Gastrocnemius medialis (tissue), 4 donors: ENCODE results near the gene PDPN.

Source experiments
- CTCF ChIP-seq, 5 experiments: fragments of 450-650 bp in 3 of 5; fragments of 200-600 bp in 2 of 5; sonication (generic) in 2 of 5; IDR thresholded peaks in 4 of 5; conservative IDR thresholded peaks in 1 of 5; 1 replicate in 4 of 5; 2 replicates in 1 of 5; pipeline ENCODE4 v1.5.1; 2016 to 2019; ENCODE audit warnings: antibody characterized with exemption in 5 of 5, mild to moderate bottlenecking in 3 of 5, moderate library complexity in 3 of 5
- POLR2A ChIP-seq, 2 donors: fragments of 450-650 bp; IDR thresholded peaks; one replicate each; pipeline ENCODE4 v1.6.1; 2017; ENCODE audit warnings: antibody characterized with exemption in 2 of 2, mild to moderate bottlenecking in 2 of 2, moderate library complexity in 2 of 2

GRCh38 chr1:13549021-13549420, 34.6 kb upstream of the PDPN start:
- TF ChIP-seq CTCF (IDR thresholded peaks at IDR 0.05 in 4 of 5, conservative IDR thresholded peaks at IDR 0.05 in 1 of 5) (no peak), POLR2A (IDR thresholded peaks at IDR 0.05) (no peak)
